ENCODE data around the gene ANO2.

DNA sequence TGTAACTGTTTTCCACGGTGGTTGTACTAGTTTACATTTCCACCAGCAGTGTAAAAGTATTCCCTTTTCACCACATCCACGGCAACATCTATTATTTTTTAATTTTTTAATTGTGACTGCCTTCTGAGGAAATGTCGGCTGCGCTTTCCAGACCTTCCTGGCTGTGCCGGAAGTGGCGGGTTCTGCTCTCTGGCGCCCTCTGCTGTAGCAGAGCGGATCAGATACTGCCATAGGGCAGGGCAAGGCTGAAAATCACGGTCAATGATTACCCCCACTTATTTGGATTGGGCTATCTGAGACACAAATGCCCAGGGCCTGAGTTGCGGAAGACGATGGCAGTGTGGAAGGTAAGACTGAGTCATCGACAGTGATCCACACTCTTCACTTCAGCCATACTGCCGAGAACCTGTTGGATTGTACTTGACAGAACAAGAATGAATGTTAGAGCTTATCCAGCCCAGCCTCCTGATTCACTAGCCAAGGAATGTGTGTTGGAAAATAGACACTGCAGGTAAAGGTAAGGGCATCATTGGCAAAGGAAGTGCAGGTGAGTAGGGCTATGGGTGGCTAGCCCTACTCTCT is 388.9 kb downstream of the ANO2 start:
- TF ChIP-seq POLR2AphosphoS5 (IDR thresholded peaks at IDR 0.05; ENCODE audit: insufficient read depth, low read depth, low read length) (no peak), POLR2A (IDR thresholded peaks at IDR 0.05; ENCODE audit: low read depth, low read length) (no peak), EZH2 (IDR thresholded peaks at IDR 0.05; ENCODE audit: borderline replicate concordance, low read depth, low read length, severe bottlenecking) (no peak), FOS (IDR thresholded peaks at IDR 0.05; ENCODE audit: borderline replicate concordance, insufficient read depth, low read length) (no peak), MYC (IDR thresholded peaks at IDR 0.05; ENCODE audit: low read depth, low read length) (no peak)
- TF ChIP-seq, protein P1, sequence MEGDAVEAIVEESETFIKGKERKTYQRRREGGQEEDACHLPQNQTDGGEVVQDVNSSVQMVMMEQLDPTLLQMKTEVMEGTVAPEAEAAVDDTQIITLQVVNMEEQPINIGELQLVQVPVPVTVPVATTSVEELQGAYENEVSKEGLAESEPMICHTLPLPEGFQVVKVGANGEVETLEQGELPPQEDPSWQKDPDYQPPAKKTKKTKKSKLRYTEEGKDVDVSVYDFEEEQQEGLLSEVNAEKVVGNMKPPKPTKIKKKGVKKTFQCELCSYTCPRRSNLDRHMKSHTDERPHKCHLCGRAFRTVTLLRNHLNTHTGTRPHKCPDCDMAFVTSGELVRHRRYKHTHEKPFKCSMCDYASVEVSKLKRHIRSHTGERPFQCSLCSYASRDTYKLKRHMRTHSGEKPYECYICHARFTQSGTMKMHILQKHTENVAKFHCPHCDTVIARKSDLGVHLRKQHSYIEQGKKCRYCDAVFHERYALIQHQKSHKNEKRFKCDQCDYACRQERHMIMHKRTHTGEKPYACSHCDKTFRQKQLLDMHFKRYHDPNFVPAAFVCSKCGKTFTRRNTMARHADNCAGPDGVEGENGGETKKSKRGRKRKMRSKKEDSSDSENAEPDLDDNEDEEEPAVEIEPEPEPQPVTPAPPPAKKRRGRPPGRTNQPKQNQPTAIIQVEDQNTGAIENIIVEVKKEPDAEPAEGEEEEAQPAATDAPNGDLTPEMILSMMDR (IDR thresholded peaks at IDR 0.05; ENCODE audit: extremely low read depth in 1 of 2, insufficient read depth in 1 of 2, low read depth in 1 of 2, low read length in 2 of 2), result peak; percentile 36 to 43
- TF ChIP-seq, protein P2, sequence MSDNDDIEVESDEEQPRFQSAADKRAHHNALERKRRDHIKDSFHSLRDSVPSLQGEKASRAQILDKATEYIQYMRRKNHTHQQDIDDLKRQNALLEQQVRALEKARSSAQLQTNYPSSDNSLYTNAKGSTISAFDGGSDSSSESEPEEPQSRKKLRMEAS (IDR thresholded peaks at IDR 0.05; ENCODE audit: insufficient read depth, insufficient read length), result no peak
